Renal cortex interstitium (tissue), 11 donors: ENCODE results near the gene ABHD17C. TPM values are rescaled to one million over a fixed set of nuclear protein-coding genes. Genes with fewer than 3 reads are reported as not detected.

Experiments
- DNase-seq, 11 donors: peaks; one replicate each; pipeline ENCODE4 v3.0.0-alpha.2; 2013; ENCODE audit warnings: low read depth in 9 of 11, low spot score in 4 of 11; ENCODE audit errors: extremely low read depth in 1 of 11
- polyA plus RNA-seq, 3 donors: library from polyadenylated mRNA; unstranded; fragments of 120-200 nt; gene quantifications; one replicate each; pipeline ENCODE4 v1.2.1, GENCODE V29; 2013; ENCODE audit not compliant: insufficient read length in 3 of 3

Gene ABHD17C
- polyA plus RNA-seq, 3 donors = 29.8 to 36.7 (median 31.7) TPM

- DNase-seq = no peak
Measured at GRCh38 chr15:80798911-80799310, 103.8 kb downstream of the ABHD17C start.

GRCh38 chr15:80800067-80800466, 105.0 kb downstream of the ABHD17C start:
- no peak for DNase-seq

GRCh38 chr15:80801891-80802680, 107.0 kb downstream of the ABHD17C start:
- DNase-seq = no peak

GRCh38 chr15:80803580-80804525, 108.7 kb downstream of the ABHD17C start:
- no peak for DNase-seq

- no peak for DNase-seq
Measured at GRCh38 chr15:80804970-80805495, 109.9 kb downstream of the ABHD17C start.

Other genes starting within 250 kb of the ABHD17C start
- 1 to 10 TPM; 3.5 to 5.4 (median 5.3) TPM for gene CEMIP, start 84.1 kb downstream of the ABHD17C start, polyA plus RNA-seq